Measurements from ENCODE around the gene MGMT.

The MGMT gene

DNA sequence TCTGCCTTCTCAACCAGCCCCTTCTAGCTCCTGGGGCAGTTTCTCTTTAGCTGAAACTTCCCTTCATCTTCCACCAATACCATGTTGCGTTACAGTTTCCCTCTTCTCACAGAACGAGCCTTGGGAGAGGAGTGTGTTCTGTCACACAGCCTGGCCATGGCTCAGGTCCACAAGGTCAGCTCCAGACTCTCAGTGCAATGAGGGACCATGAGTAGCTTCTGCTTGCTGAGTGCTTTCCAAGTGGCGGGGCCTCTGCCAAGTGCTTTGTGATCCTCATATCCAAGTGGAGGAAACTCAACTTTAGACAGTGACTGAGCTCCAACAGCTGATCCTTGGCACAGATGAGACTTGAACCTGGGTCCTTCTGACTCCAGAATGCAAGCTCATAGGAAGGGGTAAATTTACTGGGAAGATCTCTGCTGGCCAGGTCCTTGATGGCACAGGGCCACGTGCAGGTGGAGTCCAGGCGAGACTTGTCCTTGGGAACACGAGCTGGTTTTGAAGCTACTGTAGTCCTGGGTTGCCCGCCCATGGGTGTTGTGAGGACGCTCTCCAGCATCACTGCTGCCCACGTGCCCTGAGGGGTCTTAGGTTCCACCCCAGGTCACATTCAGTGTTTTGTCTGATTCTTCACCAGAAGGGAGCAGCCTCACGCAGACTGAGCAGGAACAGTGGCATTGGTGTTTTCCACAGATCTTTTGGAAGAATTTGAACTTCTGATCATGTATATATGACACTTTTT, 259.0 kb downstream of the MGMT start:
- FAIRE-seq = no peak
- DNase-seq (ENCODE audit: low spot score) = no peak

DNA sequence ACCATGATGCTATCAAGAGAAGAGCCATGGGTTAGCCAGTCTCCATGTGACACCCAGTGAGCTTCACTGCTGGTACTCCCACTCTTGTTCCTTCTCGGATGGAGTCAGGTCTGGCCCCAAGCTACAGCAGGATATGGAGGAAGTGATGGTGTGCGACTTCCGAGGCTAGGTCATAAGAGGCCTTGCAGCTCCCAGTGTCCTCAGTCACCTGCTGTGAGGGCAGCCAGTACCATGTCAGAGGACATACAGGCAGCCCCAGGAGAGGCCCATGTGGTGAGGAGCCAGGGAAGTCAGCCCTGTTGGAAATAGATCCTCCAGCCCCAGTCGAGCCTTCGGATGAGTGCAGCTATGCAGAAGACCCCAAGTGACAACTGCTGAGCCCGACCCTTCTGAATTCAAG, 260.0 kb downstream of the MGMT start:
- FAIRE-seq (no peak), DNase-seq (ENCODE audit: low spot score) (no peak)

DNA sequence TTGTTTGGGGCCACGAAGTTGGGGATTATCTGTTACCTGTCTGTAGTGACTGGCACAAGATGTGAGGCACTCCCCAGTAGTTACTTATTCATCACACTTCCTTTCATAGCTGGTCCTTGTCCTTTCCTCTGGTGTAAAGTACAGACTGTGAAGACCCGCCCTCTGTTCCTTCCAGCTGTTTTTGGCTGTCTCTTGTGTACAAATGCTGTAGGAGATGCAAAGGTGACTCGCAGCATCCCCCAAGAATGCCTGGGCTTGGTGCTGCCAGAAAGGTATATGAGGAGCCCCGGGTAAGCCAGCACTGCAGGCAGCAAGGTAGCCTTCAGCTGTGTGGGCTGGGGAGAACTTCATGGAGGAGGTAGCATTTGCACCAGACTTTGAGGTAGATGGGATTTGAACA, 260.5 kb downstream of the MGMT start:
- FAIRE-seq (no peak), DNase-seq (ENCODE audit: low spot score) (no peak)

DNA sequence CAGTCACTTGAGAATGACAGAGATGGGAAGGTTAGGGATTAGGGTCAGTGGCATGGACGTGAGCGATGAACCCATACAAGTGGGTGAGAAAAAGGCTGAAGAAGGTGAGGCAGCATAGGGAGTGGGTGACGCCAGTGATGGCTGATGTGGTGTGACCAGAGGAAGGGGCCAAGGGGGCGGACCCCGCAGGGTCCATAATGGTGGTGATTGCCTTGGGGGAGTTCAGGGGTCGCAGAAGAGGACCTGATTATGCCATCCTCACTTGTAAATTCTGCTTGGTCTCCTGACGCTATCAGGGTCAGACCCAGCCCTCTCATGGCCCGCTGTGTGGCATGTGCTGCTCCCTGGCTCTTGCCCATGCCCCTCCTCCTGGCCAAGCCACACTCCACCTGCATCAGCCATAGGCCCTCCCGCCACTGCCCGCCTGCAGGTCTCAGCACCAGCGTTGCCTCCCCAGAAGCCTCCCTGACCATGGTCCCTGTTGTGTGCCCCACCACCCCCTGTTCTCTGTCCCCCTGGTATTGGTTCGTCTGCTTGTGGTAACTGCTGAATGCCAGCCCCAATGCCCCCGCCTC, 261.3 kb downstream of the MGMT start:
- FAIRE-seq (no peak), DNase-seq (ENCODE audit: low spot score) (no peak)

DNA sequence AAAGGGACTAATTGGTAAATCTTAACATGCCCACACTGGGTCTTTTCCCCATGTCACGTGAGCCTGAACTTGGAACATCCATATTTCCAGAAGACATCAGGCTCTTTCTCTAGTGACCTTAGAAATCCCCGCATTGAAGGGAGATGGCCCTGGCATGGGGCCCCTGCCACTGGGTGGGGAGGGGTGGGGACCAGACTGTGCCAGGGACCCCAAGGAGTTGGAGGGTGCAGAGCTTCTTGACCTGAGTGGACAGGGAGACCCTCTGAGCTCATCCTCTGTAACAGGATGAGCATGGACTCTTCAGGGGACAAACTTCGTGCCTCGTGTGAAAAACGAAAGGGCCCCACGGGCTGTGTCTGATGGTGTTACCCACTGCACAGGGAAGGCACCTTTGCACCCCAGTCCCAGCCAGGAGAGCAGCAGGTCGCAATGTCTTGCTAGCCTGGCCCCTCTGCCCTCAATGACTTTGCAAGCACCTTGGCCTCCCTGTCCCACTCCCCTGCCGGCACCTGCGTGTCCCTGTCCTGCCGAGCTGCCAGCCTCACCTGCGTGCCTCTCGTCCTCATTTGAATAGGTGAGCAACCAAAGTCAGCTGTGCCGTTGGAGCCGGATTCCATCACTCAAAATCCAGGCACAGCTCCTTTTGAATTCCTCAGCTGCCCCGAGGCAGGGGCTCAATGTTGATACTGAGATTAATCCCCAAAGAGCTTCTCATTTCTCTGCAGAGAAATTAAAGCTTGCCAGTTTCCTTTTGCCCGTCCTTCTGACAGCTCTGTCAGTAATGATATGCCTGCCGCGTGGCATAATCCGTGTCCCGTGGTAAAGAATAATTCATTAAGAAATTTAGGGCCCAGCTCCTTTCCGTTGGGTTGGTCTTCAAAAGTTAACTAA, 262.1 kb downstream of the MGMT start:
- DNase-seq (ENCODE audit: low spot score) (no peak), FAIRE-seq (no peak)

DNA sequence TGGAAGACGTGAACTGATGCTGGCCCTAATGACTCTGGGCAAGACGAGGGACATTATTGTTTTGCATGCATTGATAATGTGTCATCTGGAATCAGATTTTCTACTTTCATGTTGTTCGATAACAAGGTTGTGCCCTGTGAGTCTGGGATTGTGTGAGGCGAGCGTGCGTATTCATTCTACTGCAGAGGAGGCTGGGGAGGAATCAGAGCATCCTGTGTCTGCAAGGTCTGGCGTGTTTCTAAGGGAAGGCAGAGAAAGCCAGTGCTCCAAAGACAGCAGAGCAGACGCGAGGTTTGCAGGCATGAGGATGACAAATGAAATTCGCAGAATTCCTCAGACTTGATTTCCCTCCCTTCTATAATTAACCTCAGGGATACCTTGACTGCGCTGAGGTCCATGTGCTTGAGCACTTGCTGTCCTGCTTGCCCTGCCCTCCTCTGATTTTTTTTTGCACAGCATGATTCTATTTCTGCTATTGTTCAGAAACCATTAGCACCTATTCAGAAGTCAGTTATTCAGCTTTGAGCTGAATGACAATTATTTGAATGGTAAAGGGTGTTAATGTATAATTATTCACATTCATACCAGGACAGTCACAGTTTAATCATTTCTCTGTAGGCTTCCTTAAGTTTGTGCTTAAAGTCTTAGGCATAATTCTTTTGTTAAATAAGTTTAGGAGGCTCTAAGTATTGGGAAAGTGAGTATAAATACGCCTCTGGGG, 263.4 kb downstream of the MGMT start:
- FAIRE-seq = no peak
- no peak for DNase-seq (ENCODE audit: low spot score)

DNA sequence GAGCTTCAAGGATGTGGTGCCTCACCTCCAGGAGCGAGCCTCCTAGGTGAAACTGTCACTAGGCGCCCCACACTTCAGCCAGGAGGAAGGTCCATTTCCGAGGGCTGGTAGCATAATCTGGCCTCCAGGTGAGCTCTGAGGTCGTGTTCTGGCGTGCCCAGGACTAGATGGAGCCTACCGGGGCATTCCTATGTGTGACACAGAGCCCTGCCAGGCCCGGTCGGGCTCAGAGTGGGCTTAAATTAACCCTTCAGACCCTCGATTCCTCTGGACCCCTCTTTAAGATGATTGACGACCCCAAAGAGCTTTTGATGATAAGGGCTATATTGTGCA, 263.9 kb downstream of the MGMT start:
- DNase-seq (ENCODE audit: low spot score) (no peak), FAIRE-seq (no peak)

DNA sequence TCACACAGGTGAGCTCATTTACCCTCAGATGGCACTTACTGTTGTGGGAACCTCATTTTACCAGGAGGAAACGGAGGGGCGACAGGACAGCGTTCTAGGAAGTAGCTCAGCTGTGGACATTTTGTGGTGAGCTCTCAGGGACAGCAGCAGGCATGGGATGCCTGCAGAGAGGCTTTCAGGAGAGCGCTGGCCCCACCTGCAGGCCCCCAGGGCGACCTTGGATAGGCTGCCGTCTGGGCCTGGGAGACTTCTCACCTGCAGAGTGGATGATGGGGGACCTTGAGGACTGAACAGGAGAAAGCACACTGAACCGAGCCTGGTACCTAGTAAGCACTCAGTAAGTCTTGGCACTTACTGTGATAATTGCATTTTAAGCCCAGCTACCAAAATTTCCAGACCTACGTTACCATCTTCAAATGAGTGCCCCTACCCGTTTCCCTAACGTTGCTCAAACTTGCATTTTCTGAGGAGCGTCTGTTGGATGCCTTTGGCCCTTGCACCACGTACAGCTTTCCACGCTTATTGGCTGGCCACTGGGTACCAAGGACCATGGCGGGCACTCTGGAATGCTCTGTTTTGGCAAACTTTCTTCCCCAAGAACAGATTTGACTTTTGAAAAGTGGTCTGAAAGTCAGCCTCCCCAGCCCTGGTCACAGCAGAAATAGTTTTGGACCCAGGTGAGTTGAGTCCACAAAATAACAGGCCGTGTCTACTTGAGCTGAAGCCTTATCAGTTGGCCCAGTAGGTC, 273.7 kb downstream of the MGMT start:
- DNase-seq (ENCODE audit: low spot score) = no peak
- FAIRE-seq = no peak

DNA sequence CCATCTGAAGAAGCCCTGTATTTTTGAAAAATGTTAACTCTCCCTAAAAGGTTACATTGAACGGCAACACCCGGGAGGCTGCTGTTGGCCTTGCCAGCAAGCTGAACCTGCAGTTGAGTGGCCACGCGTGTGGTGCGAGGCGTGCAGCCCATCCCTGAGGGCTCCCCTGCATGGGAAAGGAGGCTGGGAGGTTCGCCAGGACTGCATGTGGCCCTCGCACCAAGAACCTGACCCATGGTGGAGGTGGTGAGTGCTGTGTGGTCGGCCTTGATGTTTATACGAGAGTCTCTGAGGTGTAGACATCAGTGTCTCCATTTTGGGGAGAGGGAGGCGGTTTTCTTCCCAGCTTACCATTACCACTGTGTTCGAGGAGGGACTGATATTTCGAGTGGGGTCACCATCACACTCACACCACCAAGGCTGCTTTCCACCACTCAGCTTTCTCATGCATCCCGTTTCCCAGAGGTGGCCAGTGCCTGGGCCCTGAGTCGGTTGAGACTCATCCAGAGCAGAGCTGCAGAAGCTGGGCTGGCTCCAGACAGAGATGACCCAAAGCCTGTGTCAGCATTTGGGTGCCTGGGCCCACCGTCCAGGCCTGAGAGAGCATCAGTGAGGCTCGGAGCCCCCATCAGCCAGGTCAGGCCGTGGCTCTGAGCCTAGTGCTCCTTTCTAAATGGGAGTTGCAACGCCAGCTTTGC, 274.4 kb downstream of the MGMT start:
- DNase-seq (ENCODE audit: low spot score) (no peak), FAIRE-seq (no peak)

DNA sequence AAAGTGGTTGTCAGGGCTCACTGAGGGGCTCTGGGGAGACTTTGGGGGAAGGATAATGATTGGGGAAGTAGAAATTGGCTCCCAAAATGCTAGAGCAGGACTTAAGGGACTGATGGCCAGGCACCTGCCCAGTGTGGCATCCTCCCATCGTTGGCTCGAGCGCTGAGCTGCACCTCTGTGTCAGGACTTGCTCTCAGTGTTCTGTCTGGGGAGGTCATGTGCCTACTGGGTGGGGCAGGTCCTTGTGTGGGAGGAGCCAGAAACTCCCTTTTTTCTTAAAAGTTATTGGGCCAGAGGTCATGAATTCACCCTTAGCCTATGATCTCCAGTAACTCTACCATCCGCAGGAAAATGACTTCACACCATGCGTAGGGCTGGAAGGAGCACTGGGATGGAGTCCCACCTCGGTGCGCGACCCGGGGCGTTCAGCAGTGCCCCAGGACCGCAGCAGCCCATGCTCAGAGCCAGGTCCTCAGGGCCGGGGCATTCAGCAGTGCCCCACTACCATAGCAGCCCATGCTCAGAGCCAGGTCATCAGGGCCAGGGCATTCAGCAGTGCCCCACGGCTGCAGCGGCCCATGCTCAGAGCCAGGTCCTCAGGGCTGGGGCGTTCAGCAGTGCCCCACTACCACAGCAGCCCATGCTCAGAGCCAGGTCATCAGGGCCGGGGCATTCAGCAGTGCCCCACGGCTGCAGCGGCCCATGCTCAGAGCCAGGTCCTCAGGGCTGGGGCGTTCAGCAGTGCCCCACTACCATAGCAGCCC, 275.1 kb downstream of the MGMT start:
- DNase-seq (ENCODE audit: low spot score) (no peak), FAIRE-seq (no peak)

DNA sequence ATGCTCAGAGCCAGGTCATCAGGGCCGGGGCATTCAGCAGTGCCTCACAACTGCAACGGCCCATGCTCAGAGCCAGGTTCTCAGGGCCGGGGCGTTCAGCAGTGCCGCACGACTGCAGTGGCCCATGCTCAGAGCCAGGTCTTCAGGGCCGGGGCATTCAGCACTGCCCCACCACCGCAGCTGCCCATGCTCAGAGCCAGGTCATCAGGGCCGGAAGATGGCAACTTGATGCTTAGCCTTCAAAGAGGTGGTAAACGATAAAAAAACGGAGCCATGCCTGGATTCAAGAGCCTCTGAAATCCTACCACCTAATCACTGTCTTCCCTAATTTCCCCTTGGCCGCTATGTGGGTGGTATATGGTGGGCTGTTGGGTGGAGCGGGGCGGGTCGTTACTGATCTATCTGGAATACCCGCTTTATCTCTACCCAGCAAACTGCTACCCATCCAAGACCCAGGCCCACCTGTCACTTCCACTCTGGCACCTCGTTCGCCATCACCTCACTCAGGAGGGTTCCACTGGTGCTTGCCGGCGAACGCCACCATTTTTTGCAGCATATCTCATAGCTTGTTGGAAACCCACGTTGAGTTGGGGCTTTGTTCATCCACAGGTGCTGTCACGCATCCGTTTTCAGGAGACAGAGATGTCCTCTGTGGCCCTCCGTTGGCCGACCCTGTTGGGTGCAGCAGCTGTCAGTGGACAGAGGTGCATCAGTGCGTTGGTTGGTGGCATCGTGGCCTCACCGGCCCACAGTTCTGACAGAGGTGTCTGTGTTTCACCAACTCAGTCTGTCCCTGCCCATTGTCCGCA, 275.9 kb downstream of the MGMT start:
- no peak for DNase-seq (ENCODE audit: low spot score)
- FAIRE-seq = no peak

DNA sequence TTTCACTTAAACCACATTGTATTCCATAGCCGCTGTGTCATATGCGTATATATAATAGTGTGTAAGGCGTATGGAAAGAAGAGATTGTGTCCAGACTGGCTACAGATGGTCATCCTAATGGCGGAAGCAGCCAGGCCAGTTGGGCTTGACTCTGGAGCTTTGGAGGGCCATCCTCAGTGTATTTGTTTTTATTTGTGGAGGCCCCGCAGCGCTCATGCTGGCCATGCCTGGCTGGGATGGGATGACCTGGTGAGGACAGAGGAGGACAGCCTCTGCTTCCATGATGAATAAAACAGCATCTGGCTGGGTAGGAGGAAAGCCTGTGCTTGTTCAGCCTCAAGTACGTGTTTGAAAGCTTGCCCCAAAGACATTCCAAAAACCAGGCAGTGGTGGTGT, 276.7 kb downstream of the MGMT start:
- FAIRE-seq = no peak
- no peak for DNase-seq (ENCODE audit: low spot score)

DNA sequence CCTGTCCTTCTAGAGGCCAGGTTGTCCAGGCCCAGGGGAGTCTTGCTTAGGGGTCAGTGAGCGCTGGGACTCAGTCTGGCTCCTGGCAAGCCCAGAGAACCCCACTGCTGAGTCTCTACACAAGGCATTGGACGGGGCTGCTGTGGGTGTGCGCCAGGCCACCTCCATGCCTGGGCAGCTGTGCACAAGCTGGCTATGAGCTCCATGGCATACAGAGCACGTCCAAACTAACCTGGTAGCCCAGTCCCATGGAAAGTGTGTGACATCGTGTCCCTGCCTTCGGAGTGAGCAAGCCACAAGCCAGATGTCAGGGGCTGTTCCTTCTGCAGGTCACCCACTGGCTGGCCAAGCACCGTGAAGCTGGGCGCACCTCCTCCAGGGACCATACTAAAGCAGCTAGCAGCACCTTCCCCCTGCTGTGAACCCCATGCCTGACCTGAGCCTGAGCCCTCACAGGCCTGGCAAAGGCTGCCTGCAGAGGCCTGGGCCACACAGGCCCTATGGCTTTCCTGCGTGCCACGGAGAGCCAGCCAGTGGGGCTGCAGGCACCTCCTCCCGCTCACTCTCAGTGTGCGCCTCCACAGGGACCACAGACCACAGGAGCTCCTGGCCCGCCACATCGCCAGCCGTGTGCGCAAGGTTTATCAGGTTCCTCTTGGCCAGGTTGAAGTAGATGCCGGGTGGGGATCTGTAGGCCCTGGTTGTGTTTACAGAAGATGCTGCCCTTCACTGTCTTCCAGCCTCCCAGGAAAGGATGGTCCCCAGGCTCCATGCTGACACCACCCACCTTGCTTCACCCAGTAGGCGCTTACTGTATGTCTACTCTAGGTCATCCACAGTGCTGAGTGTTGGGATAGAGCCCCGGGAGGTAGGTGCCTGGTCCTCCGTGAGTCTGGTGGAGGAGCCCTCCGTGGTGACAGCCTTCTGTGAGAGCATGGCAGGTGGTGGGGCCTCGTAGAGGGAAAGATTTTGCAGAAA, 277.4 kb downstream of the MGMT start:
- DNase-seq (ENCODE audit: low spot score) = no peak
- no peak for FAIRE-seq

DNA sequence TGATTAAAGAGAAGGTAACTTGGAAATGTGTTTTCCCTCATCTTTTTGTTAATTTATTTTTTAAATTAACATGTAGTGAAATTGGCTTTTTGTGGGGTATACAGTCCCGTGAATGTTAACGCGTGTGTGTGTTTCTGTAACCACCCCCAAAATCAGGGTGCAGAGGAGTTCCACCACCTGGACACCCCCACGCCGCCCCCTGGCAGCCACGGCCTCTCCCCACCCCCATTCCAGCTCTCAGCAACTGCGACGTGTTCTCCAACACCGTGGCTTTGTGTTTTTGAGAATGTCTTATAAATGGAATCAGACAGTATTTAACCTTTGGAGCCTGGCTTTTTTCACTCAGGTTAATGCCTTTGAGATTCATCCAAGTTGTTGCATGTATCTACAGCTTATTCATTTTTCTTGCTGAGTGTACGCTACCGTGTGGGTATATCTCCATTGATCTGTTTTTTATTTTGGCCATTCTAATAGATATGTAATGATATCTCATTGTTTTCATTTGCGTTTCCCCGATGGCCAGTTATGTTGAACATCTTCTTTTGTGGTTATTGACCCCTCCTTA, 278.2 kb downstream of the MGMT start:
- DNase-seq (ENCODE audit: low spot score) (no peak), FAIRE-seq (no peak)

DNA sequence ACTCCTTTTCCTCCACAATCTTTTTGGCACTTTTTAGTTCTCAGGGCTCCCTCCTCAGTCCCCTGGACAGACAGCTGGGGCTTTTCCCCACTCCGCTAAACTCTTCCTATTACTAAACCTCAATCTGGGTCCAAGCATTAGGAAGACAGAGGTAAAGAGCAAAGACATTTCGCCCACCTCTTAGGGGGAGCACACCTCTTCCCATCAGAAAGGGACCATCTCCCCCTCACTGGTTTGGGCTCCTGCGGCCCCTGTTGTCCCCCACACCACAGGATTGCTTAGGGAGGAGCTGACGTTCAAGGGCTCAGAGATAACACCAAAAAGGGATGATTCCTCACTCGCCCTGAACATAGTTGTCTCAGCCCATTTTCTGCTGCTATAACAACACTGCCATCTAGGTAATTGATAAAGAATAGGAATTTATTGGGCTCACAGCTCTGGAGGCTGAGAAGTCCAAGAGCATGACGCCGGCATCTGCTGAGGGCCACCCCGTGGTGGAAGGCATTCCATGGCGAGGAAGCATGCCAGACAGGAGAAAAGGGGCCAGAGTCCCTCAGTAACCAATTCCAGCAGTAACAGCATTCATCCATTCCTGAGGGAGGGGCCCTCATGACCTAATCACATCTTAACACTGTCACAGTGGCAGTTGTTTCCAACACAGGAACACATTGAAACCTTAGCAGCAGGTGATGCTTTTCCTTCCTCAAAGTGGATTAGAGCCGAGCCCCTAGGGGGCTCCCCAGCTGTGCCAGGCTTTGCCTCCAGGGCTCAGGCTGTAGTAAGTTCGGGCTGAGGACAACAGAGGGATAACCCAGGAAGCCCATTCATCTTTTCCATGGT, 287.4 kb downstream of the MGMT start:
- DNase-seq (ENCODE audit: low spot score) (no peak), FAIRE-seq (no peak)

DNA sequence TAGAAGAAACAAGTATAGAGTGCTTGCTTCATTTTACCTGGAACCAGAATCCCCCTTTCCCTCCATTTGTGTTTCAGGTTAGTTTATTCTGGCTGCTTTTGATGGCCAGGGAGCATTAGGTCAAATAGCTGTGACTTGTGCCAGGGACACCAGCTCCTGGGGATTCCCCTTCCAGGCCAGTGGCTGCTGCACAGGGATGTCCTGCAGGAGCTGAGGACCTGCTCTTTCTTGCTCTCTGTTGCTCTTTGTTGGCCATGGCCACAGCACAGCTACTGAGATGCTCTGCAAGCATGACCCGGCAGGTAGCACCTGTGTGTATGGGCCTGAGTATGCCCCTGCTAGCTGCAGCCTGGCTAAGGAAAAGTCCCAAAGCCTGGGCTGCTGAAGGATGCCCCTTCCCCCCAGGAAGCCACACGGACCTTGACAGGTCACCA, 288.1 kb downstream of the MGMT start:
- FAIRE-seq (no peak), DNase-seq (ENCODE audit: low spot score) (no peak)

DNA sequence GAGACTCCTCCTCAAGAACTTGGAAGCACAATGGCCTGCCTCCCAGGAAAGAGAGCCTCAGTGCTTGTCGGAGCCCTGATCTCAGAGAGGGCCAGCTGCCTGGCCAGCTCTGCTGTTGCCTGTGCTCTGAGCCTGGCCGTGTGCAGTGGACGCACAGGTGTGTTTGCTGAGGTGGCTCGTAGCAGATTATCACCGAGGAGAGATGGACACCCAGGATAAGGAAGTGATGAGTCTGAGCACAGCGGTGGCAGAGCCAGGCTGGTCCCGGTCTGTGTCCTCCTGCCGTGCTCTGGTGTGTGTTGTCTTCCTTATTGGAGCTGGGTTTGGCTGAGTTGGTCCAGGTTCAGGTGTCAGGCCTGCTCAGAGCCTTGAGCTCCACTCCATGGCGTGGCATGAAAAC, 288.6 kb downstream of the MGMT start:
- DNase-seq (ENCODE audit: low spot score) (no peak), FAIRE-seq (no peak)
